HFFc6 (cell line): ENCODE data around the gene ABCA5. TPM values are rescaled to one million over a fixed set of nuclear protein-coding genes. Genes with fewer than 3 reads are reported as not detected.
"Not testable (repeated sequence)": the region's sequence is repeated elsewhere in the genome, so short reads cannot be mapped to it uniquely, and the experiment has no call there.

Experiments
- DNase-seq: peaks from one replicate; pipeline ENCODE4 v3.0.0-alpha.2; 2018
- H3K27ac Mint-ChIP-seq: 2 replicates; pipeline ENCODE4 v1.8.0; 2020; ENCODE audit warnings: mild to moderate bottlenecking, mixed read lengths
- H3K27me3 Mint-ChIP-seq: 2 replicates; pipeline ENCODE4 v1.8.0; 2021; ENCODE audit warnings: mild to moderate bottlenecking, moderate library complexity, mixed read lengths; ENCODE audit not compliant: insufficient read depth
- H3K36me3 Mint-ChIP-seq: 2 replicates; pipeline ENCODE4 v1.8.0; 2021; ENCODE audit warnings: low read depth, mixed read lengths
- H3K4me1 Mint-ChIP-seq: 2 replicates; pipeline ENCODE4 v1.8.0; 2020; ENCODE audit warnings: low read depth, mixed read lengths
- H3K4me3 Mint-ChIP-seq: 2 replicates; pipeline ENCODE4 v1.8.0; 2020; ENCODE audit warnings: mild to moderate bottlenecking, moderate library complexity, mixed read lengths
- H3K9me3 Mint-ChIP-seq: 2 replicates; pipeline ENCODE4 v1.8.0; 2020; ENCODE audit warnings: mild to moderate bottlenecking, mixed read lengths
- CTCF ChIP-seq: fragments of 200-600 bp; sonication (generic); IDR thresholded peaks from 2 replicates; pipeline ENCODE4 v1.5.0; 2021; ENCODE audit warnings: antibody characterized with exemption, mild to moderate bottlenecking
- total RNA-seq, 6 experiments: library from RNA; stranded (reverse); fragmentation: NEBNext Ultra II Directional; extraction: Animal tissue kit (Norgen Biotek cat#: 25700); gene quantifications; 2 replicates in 1 of 6; 3 replicates in 5 of 6; pipeline ENCODE4 v1.2.3, GENCODE V29; 2021

The ABCA5 gene
- total RNA-seq, 6 experiments from 2014 or later: 4.7 to 8.5 (median 5.3) TPM

- no peak for TF ChIP-seq CTCF
Observed at GRCh38 chr17:69287168-69287567, 39.8 kb downstream of the ABCA5 start.

DNA sequence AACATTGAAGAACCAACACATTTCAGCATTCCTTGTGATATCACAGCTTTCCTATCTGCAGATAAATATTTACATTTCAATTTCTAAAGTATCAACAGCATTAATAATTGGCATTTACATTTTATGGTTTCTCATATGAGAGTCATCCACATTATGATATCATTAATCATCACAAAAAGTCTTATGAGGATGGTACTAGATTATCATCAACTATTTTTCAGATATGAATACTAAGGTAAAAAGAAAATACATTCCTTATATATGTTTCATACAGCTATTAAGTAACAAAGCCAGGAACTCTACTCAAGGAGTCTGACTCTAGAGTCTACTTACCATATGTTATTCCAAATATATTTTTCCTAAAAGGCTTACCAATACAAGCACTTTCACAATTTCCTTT lies 40.7 kb downstream of the ABCA5 start:
- DNase-seq: no peak
- H3K4me1 Mint-ChIP-seq: peaks cover 21% of the 10 kb centered on the region
- TF ChIP-seq CTCF: no peak
- H3K9me3 Mint-ChIP-seq: no peaks in the 10 kb centered on the region
- H3K4me3 Mint-ChIP-seq: no peak overlapping the region
- peaks cover 19% of the 10 kb centered on the region for H3K36me3 Mint-ChIP-seq
- no peak overlapping the region for H3K27ac Mint-ChIP-seq
- no peaks in the 10 kb centered on the region for H3K27me3 Mint-ChIP-seq

More at GRCh38 chr17:69287168-69287567, 39.8 kb downstream of the ABCA5 start:
- no peaks in the 10 kb centered on the region for H3K27me3 Mint-ChIP-seq
- H3K9me3 Mint-ChIP-seq: no peaks in the 10 kb centered on the region
- H3K4me1 Mint-ChIP-seq: peaks cover 21% of the 10 kb centered on the region
- H3K36me3 Mint-ChIP-seq: peaks cover 15% of the 10 kb centered on the region
- no peak overlapping the region for H3K27ac Mint-ChIP-seq
- DNase-seq: peak; percentile 44
- no peak overlapping the region for H3K4me3 Mint-ChIP-seq

GRCh38 chr17:69284646-69285045 lies 42.3 kb downstream of the ABCA5 start:
- Mint-ChIP-seq H3K27me3 (no peaks in the 10 kb centered on the region), H3K9me3 (no peaks in the 10 kb centered on the region), H3K4me3 (no peak overlapping the region), H3K36me3 (peaks cover 19% of the 10 kb centered on the region), H3K4me1 (peaks cover 21% of the 10 kb centered on the region), H3K27ac (no peak overlapping the region)
- no peak for DNase-seq
- no peak for TF ChIP-seq CTCF

DNA sequence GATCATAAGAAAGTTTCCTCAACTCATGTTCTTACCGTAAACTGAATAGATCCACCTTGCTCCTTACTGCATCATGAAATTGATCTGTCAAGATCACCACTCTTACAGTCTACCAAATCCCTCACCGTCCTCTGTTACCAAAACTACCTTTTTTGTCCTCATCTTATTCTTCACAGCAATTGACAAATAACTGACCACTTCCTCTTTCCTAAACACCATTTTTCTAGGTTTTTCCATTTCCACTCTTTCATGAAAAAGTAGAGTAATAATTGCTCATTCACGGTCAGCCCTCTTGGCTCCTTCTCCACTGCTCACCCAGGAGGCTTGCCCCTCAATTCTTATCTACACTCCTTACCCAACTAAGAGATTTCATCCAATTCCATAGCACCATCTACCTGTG lies 44.9 kb downstream of the ABCA5 start:
- Mint-ChIP-seq H3K9me3 (no peaks in the 10 kb centered on the region), H3K27ac (no peak overlapping the region), H3K4me1 (peaks cover 13% of the 10 kb centered on the region), H3K27me3 (no peaks in the 10 kb centered on the region), H3K36me3 (peaks cover 19% of the 10 kb centered on the region), H3K4me3 (no peak overlapping the region)
- TF ChIP-seq CTCF: no peak
- DNase-seq: no peak

DNA sequence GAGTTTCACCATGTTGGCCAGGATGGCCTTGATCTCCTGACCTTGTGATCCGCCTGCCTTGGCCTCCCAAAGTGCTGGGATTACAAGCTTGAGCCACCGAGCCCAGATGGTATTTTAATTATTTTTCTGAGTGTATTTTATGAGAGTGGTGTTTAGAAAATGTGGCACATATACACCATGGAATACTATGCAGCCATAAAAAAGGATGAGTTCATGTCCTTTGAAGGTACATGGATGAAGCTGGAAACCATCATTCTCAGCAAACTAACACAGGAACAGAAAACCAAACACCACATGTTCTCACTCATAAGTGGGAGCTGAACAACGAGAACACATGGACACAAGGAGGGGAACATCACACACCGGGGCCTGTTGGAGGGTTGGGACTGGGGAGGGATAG lies 50.7 kb downstream of the ABCA5 start:
- not testable (repeated sequence) for H3K27me3 Mint-ChIP-seq

GRCh38 chr17:69275751-69276150 lies 51.2 kb downstream of the ABCA5 start:
- Mint-ChIP-seq H3K36me3 (no peaks in the 10 kb centered on the region), H3K4me3 (no peak overlapping the region), H3K9me3 (no peaks in the 10 kb centered on the region), H3K27me3 (no peaks in the 10 kb centered on the region; the same call in 1 of the 2 replicates), H3K4me1 (no peaks in the 10 kb centered on the region), H3K27ac (no peak overlapping the region)
- DNase-seq: no peak
- TF ChIP-seq CTCF: no peak

More for the DNA sequence above, 50.7 kb downstream of the ABCA5 start:
- not testable (repeated sequence) for H3K9me3 Mint-ChIP-seq, H3K4me1 Mint-ChIP-seq, H3K4me3 Mint-ChIP-seq, H3K27ac Mint-ChIP-seq, H3K36me3 Mint-ChIP-seq, DNase-seq
